WTC11 (cell line): Measurements from ENCODE around the gene RPAIN. TPM values are rescaled to one million over a fixed set of nuclear protein-coding genes. Genes with fewer than 3 reads are reported as not detected.

Experiments used
- ATAC-seq: fragments of 200-7000 bp; cut with Tn5 transposase; 2 replicates; pipeline ENCODE4 v1.10.0; 2021; ENCODE audit warnings: mild to moderate bottlenecking, moderate library complexity
- CTCF ChIA-PET: fragments of 300-600 bp; sonication (Branson Sonifier 250); formaldehyde crosslinking; loops from one replicate; lab custom pipeline; 2021; ENCODE audit warnings: antibody characterized with exemption; lab: Charles Lee
- POLR2A ChIA-PET: fragments of 350-600 bp; sonication (Branson Sonifier 250); formaldehyde crosslinking; loops from one replicate; lab custom pipeline; 2021; ENCODE audit warnings: antibody characterized with exemption; lab: Charles Lee
- DNase-seq: peaks from one replicate; pipeline ENCODE4 v3.0.0; 2021; ENCODE audit warnings: low spot score
- H3K27ac Mint-ChIP-seq: 2 replicates; pipeline ENCODE4 v1.8.0; 2021; ENCODE audit warnings: mixed read lengths
- H3K27me3 Mint-ChIP-seq: 2 replicates; pipeline ENCODE4 v1.8.0; 2021; ENCODE audit warnings: low read depth, mild to moderate bottlenecking, moderate library complexity, mixed read lengths
- H3K36me3 Mint-ChIP-seq: 2 replicates; pipeline ENCODE4 v1.8.0; 2021; ENCODE audit warnings: mixed read lengths
- H3K4me1 Mint-ChIP-seq: 2 replicates; pipeline ENCODE4 v1.8.0; 2022; ENCODE audit warnings: mixed read lengths
- H3K4me3 Mint-ChIP-seq: 2 replicates; pipeline ENCODE4 v1.8.0; 2021; ENCODE audit warnings: mild to moderate bottlenecking, moderate library complexity, mixed read lengths
- H3K9me3 Mint-ChIP-seq: 2 replicates; pipeline ENCODE4 v1.8.0; 2021; ENCODE audit warnings: mixed read lengths
- ESRRA ChIP-seq: sonication (generic); formaldehyde crosslinking; IDR thresholded peaks from 2 replicates; pipeline ENCODE4 v1.8.1; 2022; ENCODE audit warnings: mild to moderate bottlenecking, missing genetic modification reagents, borderline replicate concordance
- FOXJ3 ChIP-seq: sonication (generic); formaldehyde crosslinking; IDR thresholded peaks from 2 replicates; pipeline ENCODE4 v1.9.0; 2021; ENCODE audit warnings: missing genetic modification reagents, mild to moderate bottlenecking, borderline replicate concordance
- IRF2 ChIP-seq: sonication (generic); formaldehyde crosslinking; IDR thresholded peaks from 2 replicates; pipeline ENCODE4 v1.8.0; 2022; ENCODE audit warnings: low read depth, missing genetic modification reagents, borderline replicate concordance
- OVOL2 ChIP-seq: fragments of 250-450 bp; sonication (Bioruptor Pico); IDR thresholded peaks from 2 replicates; pipeline ENCODE4 v1.9.0; 2021; ENCODE audit warnings: mild to moderate bottlenecking, borderline replicate concordance
- RORB ChIP-seq: fragments of 250-450 bp; sonication (Bioruptor Pico); IDR thresholded peaks from 2 replicates; pipeline ENCODE4 v1.9.0; 2021; ENCODE audit warnings: mild to moderate bottlenecking
- TP53 ChIP-seq: sonication (generic); formaldehyde crosslinking; IDR thresholded peaks from 2 replicates; pipeline ENCODE4 v1.8.1; 2023; ENCODE audit warnings: mild to moderate bottlenecking, missing genetic modification reagents
- ZNF121 ChIP-seq: sonication (generic); formaldehyde crosslinking; IDR thresholded peaks from 2 replicates; pipeline ENCODE4 v1.8.0; 2023; ENCODE audit warnings: missing genetic modification reagents
- ZNF416 ChIP-seq: fragments of 250-450 bp; sonication (Bioruptor Pico); IDR thresholded peaks from 2 replicates; pipeline ENCODE4 v1.9.0; 2021; ENCODE audit warnings: mild to moderate bottlenecking, inconsistent platforms
- total RNA-seq: library from RNA; stranded (reverse); gene quantifications from 3 replicates; pipeline ENCODE4 v1.2.3, GENCODE V29; 2021
- TF ChIP-seq, protein P1 (sequence below): sonication (generic); formaldehyde crosslinking; IDR thresholded peaks from 2 replicates; pipeline ENCODE4 v1.8.0; 2023; ENCODE audit warnings: missing genetic modification reagents, mild to moderate bottlenecking, borderline replicate concordance
- TF ChIP-seq, protein P2 (sequence below): sonication (generic); formaldehyde crosslinking; IDR thresholded peaks from 2 replicates; pipeline ENCODE4 v1.8.1; 2023; ENCODE audit warnings: mild to moderate bottlenecking, missing genetic modification reagents, moderate library complexity
- TF ChIP-seq, protein P3 (sequence below): sonication (generic); formaldehyde crosslinking; IDR thresholded peaks from 2 replicates; pipeline ENCODE4 v1.8.0; 2022; ENCODE audit warnings: mild to moderate bottlenecking, missing genetic modification reagents
- TF ChIP-seq, protein P4 (sequence below): sonication (generic); formaldehyde crosslinking; IDR thresholded peaks from 2 replicates; pipeline ENCODE4 v1.8.0; 2023; ENCODE audit warnings: mild to moderate bottlenecking, missing genetic modification reagents
- TF ChIP-seq, protein P5 (sequence below): sonication (generic); formaldehyde crosslinking; IDR thresholded peaks from 2 replicates; pipeline ENCODE4 v1.8.0; 2022; ENCODE audit warnings: mild to moderate bottlenecking, missing genetic modification reagents

RPAIN gene
- total RNA-seq, 1 experiment from 2014 or later = 67.8 TPM

DNA sequence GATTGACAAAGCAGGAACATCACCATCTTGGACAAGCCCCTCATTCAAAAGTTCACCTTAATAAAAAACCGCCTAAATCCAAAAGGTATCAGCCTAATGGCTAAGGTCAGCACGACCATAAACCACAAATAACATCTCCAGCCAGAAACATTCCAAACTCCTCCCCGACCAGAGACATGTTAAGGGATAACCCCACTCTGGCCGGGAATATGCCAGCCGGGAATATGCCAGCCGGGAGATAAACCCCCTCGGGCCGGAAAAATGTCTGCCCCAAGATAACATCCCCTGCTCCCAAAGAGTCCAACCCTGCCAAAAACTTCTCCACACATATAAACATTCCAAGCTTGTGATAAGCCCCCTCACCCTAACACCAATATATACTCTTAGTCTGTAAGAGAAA, 47.4 kb downstream of the RPAIN start (continued):
- TF ChIP-seq, protein P1, sequence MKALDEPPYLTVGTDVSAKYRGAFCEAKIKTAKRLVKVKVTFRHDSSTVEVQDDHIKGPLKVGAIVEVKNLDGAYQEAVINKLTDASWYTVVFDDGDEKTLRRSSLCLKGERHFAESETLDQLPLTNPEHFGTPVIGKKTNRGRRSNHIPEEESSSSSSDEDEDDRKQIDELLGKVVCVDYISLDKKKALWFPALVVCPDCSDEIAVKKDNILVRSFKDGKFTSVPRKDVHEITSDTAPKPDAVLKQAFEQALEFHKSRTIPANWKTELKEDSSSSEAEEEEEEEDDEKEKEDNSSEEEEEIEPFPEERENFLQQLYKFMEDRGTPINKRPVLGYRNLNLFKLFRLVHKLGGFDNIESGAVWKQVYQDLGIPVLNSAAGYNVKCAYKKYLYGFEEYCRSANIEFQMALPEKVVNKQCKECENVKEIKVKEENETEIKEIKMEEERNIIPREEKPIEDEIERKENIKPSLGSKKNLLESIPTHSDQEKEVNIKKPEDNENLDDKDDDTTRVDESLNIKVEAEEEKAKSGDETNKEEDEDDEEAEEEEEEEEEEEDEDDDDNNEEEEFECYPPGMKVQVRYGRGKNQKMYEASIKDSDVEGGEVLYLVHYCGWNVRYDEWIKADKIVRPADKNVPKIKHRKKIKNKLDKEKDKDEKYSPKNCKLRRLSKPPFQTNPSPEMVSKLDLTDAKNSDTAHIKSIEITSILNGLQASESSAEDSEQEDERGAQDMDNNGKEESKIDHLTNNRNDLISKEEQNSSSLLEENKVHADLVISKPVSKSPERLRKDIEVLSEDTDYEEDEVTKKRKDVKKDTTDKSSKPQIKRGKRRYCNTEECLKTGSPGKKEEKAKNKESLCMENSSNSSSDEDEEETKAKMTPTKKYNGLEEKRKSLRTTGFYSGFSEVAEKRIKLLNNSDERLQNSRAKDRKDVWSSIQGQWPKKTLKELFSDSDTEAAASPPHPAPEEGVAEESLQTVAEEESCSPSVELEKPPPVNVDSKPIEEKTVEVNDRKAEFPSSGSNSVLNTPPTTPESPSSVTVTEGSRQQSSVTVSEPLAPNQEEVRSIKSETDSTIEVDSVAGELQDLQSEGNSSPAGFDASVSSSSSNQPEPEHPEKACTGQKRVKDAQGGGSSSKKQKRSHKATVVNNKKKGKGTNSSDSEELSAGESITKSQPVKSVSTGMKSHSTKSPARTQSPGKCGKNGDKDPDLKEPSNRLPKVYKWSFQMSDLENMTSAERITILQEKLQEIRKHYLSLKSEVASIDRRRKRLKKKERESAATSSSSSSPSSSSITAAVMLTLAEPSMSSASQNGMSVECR (CRISPR knock-in tag) = no peak
- TF ChIP-seq, protein P2, sequence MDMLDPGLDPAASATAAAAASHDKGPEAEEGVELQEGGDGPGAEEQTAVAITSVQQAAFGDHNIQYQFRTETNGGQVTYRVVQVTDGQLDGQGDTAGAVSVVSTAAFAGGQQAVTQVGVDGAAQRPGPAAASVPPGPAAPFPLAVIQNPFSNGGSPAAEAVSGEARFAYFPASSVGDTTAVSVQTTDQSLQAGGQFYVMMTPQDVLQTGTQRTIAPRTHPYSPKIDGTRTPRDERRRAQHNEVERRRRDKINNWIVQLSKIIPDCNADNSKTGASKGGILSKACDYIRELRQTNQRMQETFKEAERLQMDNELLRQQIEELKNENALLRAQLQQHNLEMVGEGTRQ (CRISPR knock-in tag) = no peak
- TF ChIP-seq TP53 (CRISPR knock-in tag) (no peak), RORB (CRISPR knock-in tag) (no peak)
- TF ChIP-seq, protein P3, sequence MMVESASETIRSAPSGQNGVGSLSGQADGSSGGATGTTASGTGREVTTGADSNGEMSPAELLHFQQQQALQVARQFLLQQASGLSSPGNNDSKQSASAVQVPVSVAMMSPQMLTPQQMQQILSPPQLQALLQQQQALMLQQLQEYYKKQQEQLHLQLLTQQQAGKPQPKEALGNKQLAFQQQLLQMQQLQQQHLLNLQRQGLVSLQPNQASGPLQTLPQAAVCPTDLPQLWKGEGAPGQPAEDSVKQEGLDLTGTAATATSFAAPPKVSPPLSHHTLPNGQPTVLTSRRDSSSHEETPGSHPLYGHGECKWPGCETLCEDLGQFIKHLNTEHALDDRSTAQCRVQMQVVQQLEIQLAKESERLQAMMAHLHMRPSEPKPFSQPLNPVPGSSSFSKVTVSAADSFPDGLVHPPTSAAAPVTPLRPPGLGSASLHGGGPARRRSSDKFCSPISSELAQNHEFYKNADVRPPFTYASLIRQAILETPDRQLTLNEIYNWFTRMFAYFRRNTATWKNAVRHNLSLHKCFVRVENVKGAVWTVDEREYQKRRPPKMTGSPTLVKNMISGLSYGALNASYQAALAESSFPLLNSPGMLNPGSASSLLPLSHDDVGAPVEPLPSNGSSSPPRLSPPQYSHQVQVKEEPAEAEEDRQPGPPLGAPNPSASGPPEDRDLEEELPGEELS (CRISPR knock-in tag) = no peak

DNA sequence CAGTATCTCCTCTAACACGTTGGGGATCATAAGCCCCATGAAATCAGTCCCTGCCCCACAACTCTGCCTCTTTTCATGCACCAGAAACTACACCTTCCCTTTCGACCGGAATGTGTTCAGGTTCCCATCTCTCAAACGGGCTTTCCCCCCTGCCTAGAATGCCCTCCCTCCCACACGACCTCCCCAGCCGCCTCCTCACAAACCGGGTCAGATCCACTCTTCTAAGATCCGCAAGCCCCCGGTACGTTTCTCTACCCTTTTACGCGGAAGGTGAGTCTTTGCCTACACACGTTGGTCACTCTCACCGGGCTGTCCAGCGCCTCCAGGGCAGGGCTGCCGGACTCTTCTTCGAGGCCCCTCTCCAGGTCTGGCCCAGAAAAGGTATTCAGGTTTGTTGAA, 48.1 kb downstream of the RPAIN start:
- ATAC-seq = no peak
- no peaks in the 10 kb centered on the region for H3K9me3 Mint-ChIP-seq
- peak overlapping the region; percentile 43 for H3K27ac Mint-ChIP-seq
- H3K4me3 Mint-ChIP-seq = peak overlapping the region; percentile 89
- H3K36me3 Mint-ChIP-seq = peaks cover 4% of the 10 kb centered on the region
- H3K4me1 Mint-ChIP-seq = peaks cover 23% of the 10 kb centered on the region
- DNase-seq = no peak
- H3K27me3 Mint-ChIP-seq = no peaks in the 10 kb centered on the region
- TF ChIP-seq OVOL2 (CRISPR knock-in tag) (no peak), IRF2 (CRISPR knock-in tag) (no peak), TP53 (CRISPR knock-in tag) (no peak), ZNF416 (CRISPR knock-in tag) (no peak)
- TF ChIP-seq, protein P4, sequence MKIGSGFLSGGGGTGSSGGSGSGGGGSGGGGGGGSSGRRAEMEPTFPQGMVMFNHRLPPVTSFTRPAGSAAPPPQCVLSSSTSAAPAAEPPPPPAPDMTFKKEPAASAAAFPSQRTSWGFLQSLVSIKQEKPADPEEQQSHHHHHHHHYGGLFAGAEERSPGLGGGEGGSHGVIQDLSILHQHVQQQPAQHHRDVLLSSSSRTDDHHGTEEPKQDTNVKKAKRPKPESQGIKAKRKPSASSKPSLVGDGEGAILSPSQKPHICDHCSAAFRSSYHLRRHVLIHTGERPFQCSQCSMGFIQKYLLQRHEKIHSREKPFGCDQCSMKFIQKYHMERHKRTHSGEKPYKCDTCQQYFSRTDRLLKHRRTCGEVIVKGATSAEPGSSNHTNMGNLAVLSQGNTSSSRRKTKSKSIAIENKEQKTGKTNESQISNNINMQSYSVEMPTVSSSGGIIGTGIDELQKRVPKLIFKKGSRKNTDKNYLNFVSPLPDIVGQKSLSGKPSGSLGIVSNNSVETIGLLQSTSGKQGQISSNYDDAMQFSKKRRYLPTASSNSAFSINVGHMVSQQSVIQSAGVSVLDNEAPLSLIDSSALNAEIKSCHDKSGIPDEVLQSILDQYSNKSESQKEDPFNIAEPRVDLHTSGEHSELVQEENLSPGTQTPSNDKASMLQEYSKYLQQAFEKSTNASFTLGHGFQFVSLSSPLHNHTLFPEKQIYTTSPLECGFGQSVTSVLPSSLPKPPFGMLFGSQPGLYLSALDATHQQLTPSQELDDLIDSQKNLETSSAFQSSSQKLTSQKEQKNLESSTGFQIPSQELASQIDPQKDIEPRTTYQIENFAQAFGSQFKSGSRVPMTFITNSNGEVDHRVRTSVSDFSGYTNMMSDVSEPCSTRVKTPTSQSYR (CRISPR knock-in tag) = no peak
- TF ChIP-seq, all 79 proteins: peak for 0
- ChIA-PET POLR2A (interaction anchor here (1.2 to 2.0 kb wide), 6 partner anchors 17 to 49 kb away, joined by 3 to 17 read pairs (median 8); partner anchors contain the start of genes C1QBP, DERL2, MIS12 and NUP88), CTCF (interaction anchor here (1.1 to 4.4 kb wide), 4 partner anchors 17 to 49 kb away, joined by 3 to 23 read pairs (median 8); partner anchors contain the start of genes C1QBP, DERL2, MIS12 and NUP88)

DNA sequence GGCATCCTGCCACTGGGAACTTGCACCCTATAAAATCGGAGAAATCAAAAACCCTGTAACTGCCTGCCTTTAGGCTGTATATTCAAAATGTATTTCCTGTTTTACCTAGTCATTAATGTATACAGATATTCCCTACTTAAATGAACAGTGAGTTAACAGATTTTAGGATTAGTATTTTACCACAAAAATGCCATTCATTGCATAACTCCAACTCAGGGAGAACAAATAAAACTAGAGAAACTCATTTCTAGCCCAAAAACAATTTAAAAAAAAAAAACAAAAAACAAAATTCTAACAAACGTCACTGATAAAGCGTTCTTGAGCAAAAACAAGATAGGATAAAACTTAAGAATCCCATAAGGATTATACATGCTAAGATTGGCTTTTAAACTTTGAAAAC, 52.5 kb downstream of the RPAIN start:
- Mint-ChIP-seq H3K27me3 (no peaks in the 10 kb centered on the region), H3K4me3 (no peak overlapping the region), H3K4me1 (no peaks in the 10 kb centered on the region), H3K9me3 (no peaks in the 10 kb centered on the region), H3K27ac (no peak overlapping the region), H3K36me3 (peaks cover 35% of the 10 kb centered on the region)
- TF ChIP-seq OVOL2 (CRISPR knock-in tag) = no peak
- no peak for TF ChIP-seq FOXJ3 (CRISPR knock-in tag)
- no peak for TF ChIP-seq ESRRA
- no peak for TF ChIP-seq ZNF121 (CRISPR knock-in tag)
- TF ChIP-seq, protein P4 (CRISPR knock-in tag) = no peak
- TF ChIP-seq, protein P5, sequence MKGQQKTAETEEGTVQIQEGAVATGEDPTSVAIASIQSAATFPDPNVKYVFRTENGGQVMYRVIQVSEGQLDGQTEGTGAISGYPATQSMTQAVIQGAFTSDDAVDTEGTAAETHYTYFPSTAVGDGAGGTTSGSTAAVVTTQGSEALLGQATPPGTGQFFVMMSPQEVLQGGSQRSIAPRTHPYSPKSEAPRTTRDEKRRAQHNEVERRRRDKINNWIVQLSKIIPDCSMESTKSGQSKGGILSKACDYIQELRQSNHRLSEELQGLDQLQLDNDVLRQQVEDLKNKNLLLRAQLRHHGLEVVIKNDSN (CRISPR knock-in tag) = no peak
- CTCF ChIA-PET = no interaction called here
- DNase-seq = no peak
- ATAC-seq = no peak
- POLR2A ChIA-PET = no interaction called here
